GM23248 (cell line): ENCODE data around the gene BCAR3.

ENCODE experiments used
- EZH2 ChIP-seq: fragments of 200-600 bp; sonication (generic); IDR thresholded peaks from 2 replicates; pipeline ENCODE4 v1.6.1; 2018; ENCODE audit warnings: antibody characterized with exemption, mild to moderate bottlenecking; ENCODE audit not compliant: insufficient read depth, poor library complexity, severe bottlenecking
- EZH2phosphoT487 ChIP-seq: fragments of 200-600 bp; sonication (generic); IDR thresholded peaks from 2 replicates; pipeline ENCODE4 v1.6.1; 2018; ENCODE audit warnings: antibody characterized with exemption, moderate library complexity, mild to moderate bottlenecking, low read depth; ENCODE audit not compliant: insufficient read depth

- TF ChIP-seq EZH2: no peak
- TF ChIP-seq EZH2phosphoT487: no peak
Observed at GRCh38 chr1:93608187-93609109, 73.2 kb downstream of the BCAR3 start.
